Endothelial cell of umbilical vein (primary cell): ENCODE data around the gene COX4I1. TPM values are rescaled to one million over a fixed set of nuclear protein-coding genes. Genes with fewer than 3 reads are reported as not detected.

Experiments
- BruUV-seq: library from RNA; stranded (reverse); fragments of 400-500 nt; replicated peaks from 2 replicates; lab custom pipeline; 2021; lab: Mats Ljungman, UMichigan
- CTCF ChIA-PET: fragments of 300-600, 350-600 bp; sonication (Branson Sonifier 250); formaldehyde crosslinking; loops from one replicate; lab custom pipeline; 2021; ENCODE audit warnings: antibody characterized with exemption, inconsistent platforms; lab: Charles Lee
- POLR2A ChIA-PET: fragments of 300-600, 350-600 bp; sonication (Branson Sonifier 250); formaldehyde crosslinking; loops from one replicate; lab custom pipeline; 2021; ENCODE audit warnings: antibody characterized with exemption, inconsistent platforms; lab: Charles Lee
- DNase-seq: peaks from one replicate; pipeline ENCODE4 v3.0.0-alpha.2; 2011; ENCODE audit warnings: low read depth, low spot score
- FAIRE-seq: peaks from 2 replicates; lab custom pipeline; 2011; peaks lifted over from hg19 to GRCh38; lab: Jason Lieb, UNC
- H2AFZ ChIP-seq: 2 replicates; pipeline ENCODE4 v1.6.0; 2012; ENCODE audit warnings: low read depth, low read length, control low read depth, inconsistent platforms
- H3K27ac ChIP-seq: 2 replicates; pipeline ENCODE4 v1.5.1; 2011; ENCODE audit warnings: low read depth, mild to moderate bottlenecking, control low read depth, low read length, moderate library complexity; ENCODE audit not compliant: insufficient read depth
- H3K27me3 ChIP-seq, 2 experiments: 2 replicates each; pipeline versions ENCODE4 v1.6.0 to v1.6.1; 2011; ENCODE audit warnings: low read length in 2 of 2, mixed read lengths in 1 of 2; ENCODE audit not compliant: control insufficient read depth in 2 of 2, insufficient read depth in 2 of 2
- H3K36me3 ChIP-seq, 2 experiments: 2 replicates in 1 of 2; 3 replicates in 1 of 2; pipeline ENCODE4 v1.5.1; 2011; ENCODE audit warnings: low read length in 2 of 2, mild to moderate bottlenecking in 1 of 2, moderate library complexity in 1 of 2; ENCODE audit not compliant: control insufficient read depth in 2 of 2, insufficient read depth in 2 of 2; ENCODE audit errors: extremely low read depth in 1 of 2
- H3K4me1 ChIP-seq: 3 replicates; pipeline ENCODE4 v1.5.1; 2011; ENCODE audit warnings: mild to moderate bottlenecking, low read length; ENCODE audit not compliant: control insufficient read depth, insufficient read depth; ENCODE audit errors: extremely low read depth
- H3K4me2 ChIP-seq: 2 replicates; pipeline ENCODE4 v1.6.1; 2011; ENCODE audit warnings: low read length, control low read depth, mixed read lengths; ENCODE audit not compliant: insufficient read depth
- H3K4me3 ChIP-seq, 3 experiments: fragments of 200-600 bp in 1 of 3; sonication (generic), shearing (Covaris generic) in 1 of 3; replicated peaks in 1 of 3; 2 replicates each; pipeline ENCODE4 v1.5.1; 2011 to 2016; ENCODE audit warnings: control low read depth in 3 of 3, low read length in 3 of 3, mild to moderate bottlenecking in 2 of 3, inconsistent platforms in 1 of 3, low read depth in 1 of 3, moderate library complexity in 1 of 3; ENCODE audit not compliant: insufficient read depth in 1 of 3
- H3K79me2 ChIP-seq: 2 replicates; pipeline ENCODE4 v1.6.0; 2012; ENCODE audit warnings: low read length, inconsistent platforms; ENCODE audit not compliant: control insufficient read depth, insufficient read depth
- H3K9ac ChIP-seq: replicated peaks from 2 replicates; pipeline ENCODE3; 2011; ENCODE audit warnings: low read length, control low read depth; ENCODE audit not compliant: insufficient read depth; ENCODE audit errors: extremely low read depth
- H3K9me1 ChIP-seq: replicated peaks from 3 replicates; pipeline ENCODE4 v1.6.0; 2011; ENCODE audit warnings: mild to moderate bottlenecking, low read length; ENCODE audit not compliant: control insufficient read depth, insufficient read depth; ENCODE audit errors: extremely low read depth
- H3K9me3 ChIP-seq: replicated peaks from 2 replicates; pipeline ENCODE4 v1.5.1; 2012; ENCODE audit warnings: low read length, inconsistent platforms; ENCODE audit not compliant: control insufficient read depth, insufficient read depth
- H4K20me1 ChIP-seq: replicated peaks from 2 replicates; pipeline ENCODE3; 2011; ENCODE audit warnings: mild to moderate bottlenecking, low read length; ENCODE audit not compliant: control insufficient read depth, insufficient read depth; ENCODE audit errors: extremely low read depth
- CTCF ChIP-seq, 2 donors: IDR thresholded peaks; 1 replicate in 1 of 2; 2 replicates in 1 of 2; pipeline ENCODE4 v1.5.1; 2011; ENCODE audit warnings: low read length in 2 of 2, mild to moderate bottlenecking in 2 of 2, moderate library complexity in 2 of 2, control low read depth in 1 of 2, inconsistent platforms in 1 of 2, low read depth in 1 of 2; ENCODE audit not compliant: insufficient read depth in 1 of 2; ENCODE audit errors: extremely low read depth in 1 of 2
- EZH2 ChIP-seq: IDR thresholded peaks from 2 replicates; pipeline ENCODE4 v1.6.1; 2012; ENCODE audit warnings: borderline replicate concordance, low read depth, mild to moderate bottlenecking, moderate library complexity, low read length, inconsistent platforms; ENCODE audit not compliant: severe bottlenecking
- FOS ChIP-seq: IDR thresholded peaks from 2 replicates; pipeline ENCODE4 v1.6.1; 2011; ENCODE audit warnings: mild to moderate bottlenecking, low read length, moderate library complexity, borderline replicate concordance; ENCODE audit not compliant: insufficient read depth
- GATA2 ChIP-seq: IDR thresholded peaks from 2 replicates; pipeline ENCODE4 v1.7.0; 2011; ENCODE audit warnings: low read depth, mild to moderate bottlenecking, moderate library complexity, mixed read lengths, low read length; ENCODE audit not compliant: insufficient read length, insufficient read depth
- JUN ChIP-seq: IDR thresholded peaks from 2 replicates; pipeline ENCODE4 v1.6.1; 2011; ENCODE audit warnings: borderline replicate concordance, low read depth; ENCODE audit not compliant: insufficient read length, insufficient read depth
- MAX ChIP-seq: IDR thresholded peaks from 2 replicates; pipeline ENCODE4 v1.6.1; 2011; ENCODE audit not compliant: insufficient read depth, insufficient read length
- MYC ChIP-seq: IDR thresholded peaks from one replicate; pipeline ENCODE4 v1.6.1; 2011; ENCODE audit warnings: mild to moderate bottlenecking, low read depth, low read length
- POLR2A ChIP-seq: IDR thresholded peaks from 2 replicates; pipeline ENCODE4 v1.6.1; 2012; ENCODE audit warnings: low read depth, mild to moderate bottlenecking, control low read depth, low read length
- POLR2AphosphoS5 ChIP-seq: IDR thresholded peaks from 2 replicates; pipeline ENCODE4 v1.6.1; 2012; ENCODE audit warnings: low read depth, mild to moderate bottlenecking, control low read depth, low read length, moderate library complexity; ENCODE audit not compliant: insufficient read depth
- dilution Hi-C: fragments of 300-500 bp; cut with MboI; formaldehyde crosslinking; loops from one replicate; pipeline ENCODE4 v1.15.0; 2019; ENCODE audit warnings: low sequenced_read_pairs; ENCODE audit not compliant: extremely low pct_ligation_motif_present
- intact Hi-C: fragments of 100-400 bp; cut with micrococcal nuclease; formaldehyde crosslinking; loops from one replicate; pipeline ENCODE4 v1.10.0; 2022
- polyA plus RNA-seq, 4 experiments: library from polyadenylated mRNA; depleted of rRNA in 3 of 4; stranded (reverse) in 3 of 4; unstranded in 1 of 4; fragments of >200 nt; gene quantifications; 2 replicates each; pipeline versions ENCODE4 v1.2.1 to v1.2.3, GENCODE V29; 2011 to 2012; ENCODE audit warnings: missing spikeins in 1 of 4
- total RNA-seq: library from RNA; stranded (reverse); gene quantifications from 2 replicates; pipeline ENCODE4 v1.2.3, GENCODE V29; 2021

Gene COX4I1
- total and polyA plus RNA-seq, 2 donors (not counting 3 experiments of a cell fraction or from before 2014, with no cell fraction given), result 560 to 953 TPM

GRCh38 chr16:85824161-85825135, 25.0 kb downstream of the COX4I1 start:
- no peak for DNase-seq
- ChIA-PET POLR2A (no interaction called here), CTCF (interaction anchor here (1.2 to 8.2 kb wide), 2 partner anchors 163 to 192 kb away, joined by 7 to 564 read pairs; no protein-coding TSS in a partner anchor)
- Histone ChIP-seq H3K27ac (no peak overlapping the region), H3K79me2 (no peaks in the 10 kb centered on the region), H3K4me2 (no peak overlapping the region), H3K36me3 (no peaks in the 10 kb centered on the region), H3K9me3 (no peaks in the 10 kb centered on the region), H3K9ac (no peak overlapping the region), H3K9me1 (no peaks in the 10 kb centered on the region), H3K4me3 (no peak overlapping the region), H2AFZ (no peak overlapping the region), H3K27me3 (peaks cover 0 to 2% of the 10 kb centered on the region in 2 experiments), H4K20me1 (no peaks in the 10 kb centered on the region), H3K4me1 (no peaks in the 10 kb centered on the region)
- BruUV-seq, result no TSS peak
- FAIRE-seq, result no peak
- TF ChIP-seq POLR2A (no peak), GATA2 (no peak), EZH2 (no peak), FOS (no peak), JUN (no peak), MYC (no peak), POLR2AphosphoS5 (no peak), MAX (no peak), CTCF (IDR thresholded peaks at IDR 0.05; ENCODE audit: extremely low read depth in 1 of 2, insufficient read depth in 1 of 2, low read depth in 1 of 2, low read length in 2 of 2) (no peak)
- dilution Hi-C loops, result no loop called here
- intact Hi-C loops, result loop anchor here (5.0 kb wide), 1 partner anchor 73 kb away; the partner anchor contains the start of gene IRF8
